CD4-positive, alpha-beta T cell (primary cell): Measurements from ENCODE around the gene VWA8. TPM values are rescaled to one million over a fixed set of nuclear protein-coding genes. Genes with fewer than 3 reads are reported as not detected.
A peak's percentile ranks its signal among the peaks of the same experiment; 100 is the strongest.

Source experiments
- ATAC-seq: fragments of 200-7000 bp; cut with Tn5 transposase; one replicate; pipeline ENCODE4 v1.10.0; 2022; ENCODE audit warnings: mild to moderate bottlenecking; ENCODE audit not compliant: poor library complexity
- CTCF ChIA-PET: fragments of 350-600 bp; sonication (Branson Sonifier 250); formaldehyde crosslinking; loops from one replicate; lab custom pipeline; 2021; ENCODE audit warnings: antibody characterized with exemption, inconsistent platforms; lab: Charles Lee
- POLR2A ChIA-PET: fragments of 350-600 bp; sonication (Branson Sonifier 250); formaldehyde crosslinking; loops from one replicate; lab custom pipeline; 2021; ENCODE audit warnings: antibody characterized with exemption, inconsistent platforms; lab: Charles Lee
- DNase-seq, 14 experiments: peaks; one replicate each; pipeline ENCODE4 v3.0.0-alpha.2; 2013 to 2020; ENCODE audit warnings: mixed read lengths in 2 of 14
- H3K27ac ChIP-seq, 2 donors: one replicate each; pipeline versions ENCODE4 v1.5.1 to v1.7.0; 2013; ENCODE audit warnings: low read length in 2 of 2, low read depth in 1 of 2, mild to moderate bottlenecking in 1 of 2
- H3K27me3 ChIP-seq, 2 experiments: 1 replicate in 1 of 2; 2 replicates in 1 of 2; pipeline versions ENCODE4 v1.6.1 to v1.7.0; 2013; ENCODE audit warnings: low read length in 2 of 2, control low read depth in 1 of 2, mild to moderate bottlenecking in 1 of 2, moderate library complexity in 1 of 2; ENCODE audit not compliant: insufficient read depth in 2 of 2, control insufficient read depth in 1 of 2
- H3K36me3 ChIP-seq: one replicate; pipeline ENCODE4 v1.6.1; 2013; ENCODE audit warnings: low read length, control low read depth; ENCODE audit not compliant: insufficient read depth
- H3K4me1 ChIP-seq: one replicate; pipeline ENCODE4 v1.6.1; 2013; ENCODE audit warnings: low read length, control low read depth; ENCODE audit not compliant: insufficient read depth
- H3K4me3 ChIP-seq: one replicate; pipeline ENCODE4 v1.5.1; 2013; ENCODE audit warnings: mild to moderate bottlenecking, low read length, moderate library complexity
- H3K9me3 ChIP-seq, 2 experiments: 1 replicate in 1 of 2; 2 replicates in 1 of 2; pipeline versions ENCODE4 v1.6.1 to v1.7.0; 2013; ENCODE audit warnings: low read length in 2 of 2, mild to moderate bottlenecking in 2 of 2, control low read depth in 1 of 2, moderate library complexity in 1 of 2; ENCODE audit not compliant: control insufficient read depth in 1 of 2, insufficient read depth in 1 of 2
- H3K27ac Mint-ChIP-seq: one replicate; pipeline ENCODE4 v1.8.0; 2020; ENCODE audit warnings: mixed read lengths
- H3K27me3 Mint-ChIP-seq: one replicate; pipeline ENCODE4 v1.8.0; 2021; ENCODE audit warnings: mixed read lengths
- H3K36me3 Mint-ChIP-seq: one replicate; pipeline ENCODE4 v1.8.0; 2021; ENCODE audit warnings: low read depth, mixed read lengths
- H3K4me1 Mint-ChIP-seq: one replicate; pipeline ENCODE4 v1.8.0; 2021; ENCODE audit warnings: low read depth, mixed read lengths
- H3K4me3 Mint-ChIP-seq: one replicate; pipeline ENCODE4 v1.8.0; 2020; ENCODE audit warnings: mild to moderate bottlenecking, mixed read lengths
- H3K9me3 Mint-ChIP-seq: one replicate; pipeline ENCODE4 v1.8.0; 2020; ENCODE audit warnings: mixed read lengths
- CTCF ChIP-seq: fragments of 200-600 bp; IDR thresholded peaks from one replicate; pipeline ENCODE4 v1.8.0; 2022; ENCODE audit warnings: antibody characterized with exemption, mild to moderate bottlenecking
- intact Hi-C, 2 experiments: fragments of 100-400 bp; cut with DNase I in 1 of 2; cut with micrococcal nuclease in 1 of 2; formaldehyde crosslinking; loops; one replicate each; pipeline versions ENCODE4 v1.15.1 to v1.9.0; 2023 to 2025; cut with DNase I, micrococcal nuclease
- total RNA-seq, 174 experiments: library from RNA in 2 of 174; stranded (reverse) in 2 of 174; gene quantifications; one replicate each; pipeline ENCODE4 v1.2.3 and lab custom pipeline; 2021 to 2026

Gene VWA8
- total RNA-seq, 2 experiments from 2014 or later: 18.7 to 19.0 TPM

GRCh38 chr13:41588899-41589298 lies 372.0 kb downstream of the VWA8 start:
- TF ChIP-seq CTCF: no peak
- ATAC-seq (no peak), DNase-seq (peak in 3 of 14 experiments; percentile 15 to 52 (median 39))
- Histone ChIP-seq H3K4me1 (peaks cover 3% of the 10 kb centered on the region), H3K27me3 (no peaks in the 10 kb centered on the region), H3K9me3 (no peaks in the 10 kb centered on the region), H3K27ac (no peak overlapping the region), H3K4me3 (no peak overlapping the region), H3K36me3 (peaks cover 10% of the 10 kb centered on the region)
- Mint-ChIP-seq H3K27me3 (no peaks in the 10 kb centered on the region), H3K36me3 (peaks cover 42% of the 10 kb centered on the region), H3K4me3 (no peak overlapping the region), H3K27ac (no peak overlapping the region), H3K9me3 (no peaks in the 10 kb centered on the region), H3K4me1 (no peaks in the 10 kb centered on the region)
- intact Hi-C loops: loop anchor here (5.0 kb wide), 2 partner anchors 122 to 127 kb away; no protein-coding TSS in a partner anchor
- ChIA-PET POLR2A (no interaction called here), CTCF (no interaction called here)

- H3K4me1 Mint-ChIP-seq: no peaks in the 10 kb centered on the region
- intact Hi-C loops: loop anchor here (5.0 kb wide), 2 partner anchors 121 to 126 kb away; no protein-coding TSS in a partner anchor
- H3K9me3 Mint-ChIP-seq: no peaks in the 10 kb centered on the region
- Histone ChIP-seq H3K36me3 (peaks cover 10% of the 10 kb centered on the region), H3K27me3 (no peaks in the 10 kb centered on the region), H3K9me3 (no peaks in the 10 kb centered on the region), H3K4me1 (peaks cover 3% of the 10 kb centered on the region), H3K27ac (no peak overlapping the region), H3K4me3 (no peak overlapping the region)
- no peak for DNase-seq
- no peak overlapping the region for H3K27ac Mint-ChIP-seq
- ATAC-seq: no peak
- peaks cover 47% of the 10 kb centered on the region for H3K36me3 Mint-ChIP-seq
- ChIA-PET POLR2A (no interaction called here), CTCF (no interaction called here)
- no peak overlapping the region for H3K4me3 Mint-ChIP-seq
- no peak for TF ChIP-seq CTCF
- no peaks in the 10 kb centered on the region for H3K27me3 Mint-ChIP-seq
Observed at GRCh38 chr13:41588448-41588847, 372.5 kb downstream of the VWA8 start.

- intact Hi-C loops: loop anchor here (5.0 kb wide), 2 partner anchors 120 to 125 kb away; no protein-coding TSS in a partner anchor
- Mint-ChIP-seq H3K4me1 (no peaks in the 10 kb centered on the region), H3K27me3 (no peaks in the 10 kb centered on the region), H3K4me3 (no peak overlapping the region), H3K36me3 (peaks cover 56% of the 10 kb centered on the region), H3K27ac (no peak overlapping the region), H3K9me3 (no peaks in the 10 kb centered on the region)
- Histone ChIP-seq H3K27ac (no peak overlapping the region), H3K27me3 (no peaks in the 10 kb centered on the region), H3K36me3 (peaks cover 10% of the 10 kb centered on the region), H3K4me1 (peaks cover 3% of the 10 kb centered on the region), H3K9me3 (no peaks in the 10 kb centered on the region), H3K4me3 (no peak overlapping the region)
- DNase-seq (peak; percentile 7 to 62 (median 30)), ATAC-seq (peak; percentile 55)
- CTCF ChIA-PET: interaction anchor here (0.8 to 1.1 kb wide), 4 partner anchors 18 to 128 kb away, joined by 3 to 4 read pairs (median 3); no protein-coding TSS in a partner anchor
- POLR2A ChIA-PET: interaction anchor here (0.9 to 1.7 kb wide), 3 partner anchors 100 to 128 kb away, joined by 3 to 6 read pairs (median 4); no protein-coding TSS in a partner anchor
- peak; percentile 26 for TF ChIP-seq CTCF
Observed at GRCh38 chr13:41587490-41587889, 373.4 kb downstream of the VWA8 start.
